ENCODE data around the gene ANP32B.

ANP32B gene

GRCh38 chr9:98031169-98031568 lies 48.0 kb downstream of the ANP32B start:
- Histone ChIP-seq H3K4me3 (no peak overlapping the region), H3K27ac (no peak overlapping the region)
- TF ChIP-seq CTCF (IDR thresholded peaks at IDR 0.05), result no peak
- DNase-seq (ENCODE audit: low spot score), result no peak

- no peak for DNase-seq (ENCODE audit: low spot score)
- Histone ChIP-seq H3K27ac (no peak overlapping the region), H3K4me3 (no peak overlapping the region)
- no peak for TF ChIP-seq CTCF (IDR thresholded peaks at IDR 0.05)
These were observed 48.8 kb downstream of the ANP32B start for GRCh38 chr9:98031935-98032334.

GRCh38 chr9:98034593-98035546 lies 51.7 kb downstream of the ANP32B start:
- Histone ChIP-seq H3K4me3 (peak overlapping the region; percentile 39), H3K27ac (peak overlapping the region in 1 of 2 donors; percentile 71)
- DNase-seq (ENCODE audit: low spot score), result peak; percentile 83
- peak; percentile 63 for TF ChIP-seq CTCF (IDR thresholded peaks at IDR 0.05)

GRCh38 chr9:98037357-98037756 lies 54.2 kb downstream of the ANP32B start:
- TF ChIP-seq CTCF (IDR thresholded peaks at IDR 0.05), result no peak
- H3K27ac ChIP-seq, result no peak overlapping the region
- H3K4me3 ChIP-seq, result no peak overlapping the region
- no peak for DNase-seq (ENCODE audit: low spot score)

- no peak for DNase-seq (ENCODE audit: low spot score)
- no peak overlapping the region for H3K4me3 ChIP-seq
- no peak for TF ChIP-seq CTCF (IDR thresholded peaks at IDR 0.05)
- no peak overlapping the region for H3K27ac ChIP-seq
These were observed 55.8 kb downstream of the ANP32B start for GRCh38 chr9:98038958-98039357.

- Histone ChIP-seq H3K4me3 (no peak overlapping the region), H3K27ac (no peak overlapping the region)
- TF ChIP-seq CTCF (IDR thresholded peaks at IDR 0.05), result no peak
- DNase-seq (ENCODE audit: low spot score), result no peak
These were observed 56.5 kb downstream of the ANP32B start for GRCh38 chr9:98039607-98040017.

- no peak overlapping the region for H3K4me3 ChIP-seq
- TF ChIP-seq CTCF (IDR thresholded peaks at IDR 0.05), result no peak
- H3K27ac ChIP-seq, result no peak overlapping the region
- DNase-seq (ENCODE audit: low spot score), result no peak
These were observed 57.1 kb downstream of the ANP32B start for GRCh38 chr9:98040212-98040611.
